GM12874 (cell line): ENCODE data around the gene SCYL1.

Experiments
- CTCF ChIP-seq: IDR thresholded peaks from 2 replicates; pipeline ENCODE4 v1.5.1; 2011; ENCODE audit warnings: low read depth, mild to moderate bottlenecking, control low read depth, low read length, moderate library complexity; ENCODE audit not compliant: insufficient read depth

Gene SCYL1

GRCh38 chr11:65524741-65525545, at the start of gene SCYL1:
TSS of gene SCYL1 (plus strand) at chr11:65525083. CDS start at chr11:65525154, 71 bp downstream.
- TF ChIP-seq CTCF = no peak

- TF ChIP-seq CTCF = no peak
Measured at GRCh38 chr11:65476632-65477148, 48.2 kb upstream of the SCYL1 start.

- TF ChIP-seq CTCF = no peak
Measured at GRCh38 chr11:65477149-65477965, 47.5 kb upstream of the SCYL1 start.

GRCh38 chr11:65478388-65479183, 46.3 kb upstream of the SCYL1 start:
- no peak for TF ChIP-seq CTCF

- no peak for TF ChIP-seq CTCF
Measured at GRCh38 chr11:65479184-65480145, 45.4 kb upstream of the SCYL1 start.

- no peak for TF ChIP-seq CTCF
Measured at GRCh38 chr11:65482306-65482850, 42.5 kb upstream of the SCYL1 start.
